GM12878 (cell line): ENCODE results near the gene PCP4L1. TPM values are rescaled to one million over a fixed set of nuclear protein-coding genes. Genes with fewer than 3 reads are reported as not detected.

Experiments
- ATAC-seq: fragments of 200-7000 bp; cut with Tn5 transposase; 3 replicates; pipeline ENCODE4 v1.9.1; 2020; ENCODE audit warnings: mild to moderate bottlenecking, moderate library complexity
- BruUV-seq: library from RNA; stranded (reverse); fragments of 400-500 nt; replicated peaks from 2 replicates; lab custom pipeline; 2021; lab: Mats Ljungman, UMichigan
- CTCF ChIA-PET: fragments of 300-600 bp; sonication (Branson Sonifier 250); formaldehyde crosslinking; extraction: SDS; loops from one replicate; lab custom pipeline; 2021; ENCODE audit warnings: inconsistent platforms; lab: Yijun Ruan, JAX
- POLR2A ChIA-PET: fragments of 350-600 bp; formaldehyde crosslinking; extraction: SDS; loops from one replicate; lab custom pipeline; 2021; ENCODE audit warnings: inconsistent platforms; lab: Charles Lee
- RAD21 ChIA-PET: fragments of 300-600 bp; sonication (Branson Sonifier 250); formaldehyde crosslinking; loops from one replicate; lab custom pipeline; 2023; ENCODE audit warnings: antibody characterized with exemption; ENCODE audit not compliant: unreplicated experiment; lab: Charles Lee
- SMC1A ChIA-PET: fragments of 300-600 bp; sonication (Branson Sonifier 250); formaldehyde crosslinking; loops from one replicate; lab custom pipeline; 2023; ENCODE audit not compliant: unreplicated experiment, uncharacterized antibody; lab: Charles Lee
- DNase-seq: peaks from one replicate; pipeline ENCODE4 v3.0.0-alpha.2; 2011; ENCODE audit warnings: low read depth, low spot score
- FAIRE-seq: peaks from 3 replicates; lab custom pipeline; 2011; peaks lifted over from hg19 to GRCh38; lab: Jason Lieb, UNC
- H2AFZ ChIP-seq: 2 replicates; pipeline ENCODE4 v1.6.0; 2011; ENCODE audit warnings: low read depth, low read length, control low read depth; ENCODE audit not compliant: control insufficient read depth
- H3K27ac ChIP-seq: 2 replicates; pipeline ENCODE4 v1.5.1; 2011; ENCODE audit warnings: control low read depth; ENCODE audit not compliant: control insufficient read depth, insufficient read depth
- H3K27me3 ChIP-seq, 2 experiments: replicated peaks in 1 of 2; 2 replicates each; pipeline versions ENCODE4 v1.6.0 to v1.6.1; 2011; ENCODE audit warnings: low read length in 1 of 2; ENCODE audit not compliant: control insufficient read depth in 2 of 2, insufficient read depth in 2 of 2
- H3K36me3 ChIP-seq, 2 experiments: 2 replicates each; pipeline ENCODE4 v1.5.1; 2011; ENCODE audit warnings: low read length in 1 of 2; ENCODE audit not compliant: control insufficient read depth in 2 of 2, insufficient read depth in 2 of 2
- H3K4me1 ChIP-seq: 2 replicates; pipeline ENCODE4 v1.6.1; 2011; ENCODE audit warnings: mild to moderate bottlenecking, low read length, moderate library complexity, mixed read lengths; ENCODE audit not compliant: control insufficient read depth, insufficient read depth
- H3K4me2 ChIP-seq: 2 replicates; pipeline ENCODE4 v1.6.0; 2011; ENCODE audit warnings: control low read depth; ENCODE audit not compliant: control insufficient read depth, insufficient read depth
- H3K4me3 ChIP-seq: fragments of 200-600 bp; sonication (generic); 2 replicates; pipeline ENCODE4 v1.5.1; 2016
- H3K79me2 ChIP-seq: 2 replicates; pipeline ENCODE4 v1.6.0; 2011; ENCODE audit warnings: low read length; ENCODE audit not compliant: control insufficient read depth, insufficient read depth
- H3K9ac ChIP-seq: 2 replicates; pipeline ENCODE4 v1.8.0; 2011; ENCODE audit warnings: low read length, control low read depth, mixed read lengths; ENCODE audit not compliant: control insufficient read depth, insufficient read depth
- H3K9me3 ChIP-seq: replicated peaks from 3 replicates; pipeline ENCODE4 v1.5.1; 2011; ENCODE audit warnings: mild to moderate bottlenecking, low read length; ENCODE audit not compliant: control insufficient read depth, insufficient read depth
- H4K20me1 ChIP-seq: 2 replicates; pipeline ENCODE4 v1.6.0; 2011; ENCODE audit not compliant: control insufficient read depth, insufficient read depth
- BMI1 ChIP-seq: fragments of 450-650 bp; IDR thresholded peaks from 2 replicates; pipeline ENCODE4 v1.6.1; 2016; ENCODE audit warnings: mild to moderate bottlenecking, moderate library complexity, borderline replicate concordance
- CHD4 ChIP-seq: fragments of 200-600 bp; sonication (generic); IDR thresholded peaks from 2 replicates; pipeline ENCODE4 v1.6.1; 2016; ENCODE audit warnings: mild to moderate bottlenecking
- CREB1 ChIP-seq: IDR thresholded peaks from 2 replicates; pipeline ENCODE4 v1.6.1; 2012; ENCODE audit warnings: low read depth, mild to moderate bottlenecking, inconsistent platforms
- EED ChIP-seq: sonication (generic); IDR thresholded peaks from 2 replicates; pipeline ENCODE4 v1.6.1; 2016; ENCODE audit warnings: antibody characterized with exemption, low read depth
- ETV6 ChIP-seq, 2 experiments: fragments of 450-650 bp in 1 of 2; IDR thresholded peaks in 1 of 2; conservative IDR thresholded peaks in 1 of 2; 2 replicates each; pipeline ENCODE4 v1.6.1; 2014; ENCODE audit warnings: antibody characterized with exemption in 1 of 2, borderline replicate concordance in 1 of 2, low read depth in 1 of 2, mild to moderate bottlenecking in 1 of 2, moderate library complexity in 1 of 2
- JUNB ChIP-seq: IDR thresholded peaks from 2 replicates; pipeline ENCODE4 v1.6.1; 2016; ENCODE audit warnings: antibody characterized with exemption, mild to moderate bottlenecking
- KLF5 ChIP-seq: fragments of 450-650 bp; IDR thresholded peaks from 2 replicates; pipeline ENCODE4 v1.6.1; 2014; ENCODE audit warnings: mild to moderate bottlenecking; ENCODE audit not compliant: partially characterized antibody
- MXI1 ChIP-seq: fragments of 150-350 bp; IDR thresholded peaks from 2 replicates; pipeline ENCODE4 v1.6.1; 2011; ENCODE audit warnings: low read depth, mild to moderate bottlenecking, inconsistent platforms, low read length, improper control_type of control experiment
- POLR2AphosphoS2 ChIP-seq: IDR thresholded peaks from 2 replicates; pipeline ENCODE4 v1.6.1; 2011; ENCODE audit warnings: low read depth, mild to moderate bottlenecking, low read length, improper control_type of control experiment, moderate library complexity
- SMAD1 ChIP-seq: fragments of 450-650 bp; IDR thresholded peaks from 2 replicates; pipeline ENCODE4 v1.6.1; 2018; ENCODE audit warnings: mild to moderate bottlenecking, low read depth; ENCODE audit not compliant: partially characterized antibody
- SMC3 ChIP-seq: IDR thresholded peaks from 2 replicates; pipeline ENCODE4 v1.6.1; 2011; ENCODE audit warnings: low read length, improper control_type of control experiment, borderline replicate concordance
- SREBF1 ChIP-seq: IDR thresholded peaks from 2 replicates; pipeline ENCODE4 v1.6.1; 2012; ENCODE audit warnings: mild to moderate bottlenecking, low read length
- ZBTB11 ChIP-seq: fragments of 450-650 bp; formaldehyde crosslinking; IDR thresholded peaks from 2 replicates; pipeline ENCODE4 v1.5.0; 2022; ENCODE audit warnings: mild to moderate bottlenecking, missing genetic modification characterization
- ZSCAN29 ChIP-seq: fragments of 450-650 bp; IDR thresholded peaks from 2 replicates; pipeline ENCODE4 v1.6.1; 2017; ENCODE audit warnings: mild to moderate bottlenecking, moderate library complexity
- WGBS: methylation state at CpG from one replicate; pipeline ENCODE4 v1.1.6; 2016; ENCODE audit warnings: low lambda C conversion rate; ENCODE audit not compliant: insufficient replicate concordance, insufficient coverage; ENCODE audit errors: missing lambda C conversion rate; 5-methylcytosine and 5-hydroxymethylcytosine counted together
- in situ Hi-C: fragments of 300-500 bp; cut with MboI; formaldehyde crosslinking; loops from 9 replicates; pipeline ENCODE4 v1.14.3; 2018; ENCODE audit warnings: mixed read lengths
- intact Hi-C: fragments of 100-400 bp; cut with micrococcal nuclease; formaldehyde crosslinking; loops from one replicate; pipeline ENCODE4 v1.14.2; 2022; ENCODE audit not compliant: unreplicated experiment
- polyA plus RNA-seq, 11 experiments: library from polyadenylated mRNA; depleted of rRNA in 4 of 11; unstranded in 6 of 11; stranded (reverse) in 5 of 11; fragments of >200 nt; fragmentation: Nextera tagmentation in 4 of 11; fragmentation: Illumina TruSeq in 1 of 11; extraction: Ambion mirVana in 4 of 11; extraction: Trizol in 1 of 11; gene quantifications; 1 replicate in 1 of 11; 2 replicates in 10 of 11; pipeline versions ENCODE4 v1.2.1 to v1.2.3, GENCODE V29; 2011 to 2016; ENCODE audit warnings: inconsistent platforms in 2 of 11, missing spikeins in 2 of 11, low read depth in 1 of 11
- total RNA-seq, 4 experiments: library from RNA; depleted of rRNA in 3 of 4; stranded (reverse); fragments of >200 nt in 3 of 4; fragmentation: Illumina TruSeq in 1 of 4; extraction: Trizol in 1 of 4; gene quantifications; 2 replicates each; pipeline versions ENCODE4 v1.2.1 to v1.2.3, GENCODE V29; 2013 to 2021

PCP4L1 gene
- total and polyA plus RNA-seq, 10 of the 15 experiments (the other 5 are each of a cell fraction or from before 2014, with no cell fraction given): 1.0 to 5.2 (median 2.8) TPM

GRCh38 chr1:161233102-161233501, 25.4 kb upstream of the PCP4L1 start:
- H3K36me3 ChIP-seq: peaks cover 3 to 4% of the 10 kb centered on the region in 2 experiments; a peak in 2 of 4 replicates
- ATAC-seq (no peak), FAIRE-seq (no peak), DNase-seq (no peak)
- H3K79me2 ChIP-seq: no peaks in the 10 kb centered on the region
- H3K9ac ChIP-seq: no peak overlapping the region
- H2AFZ ChIP-seq: no peak overlapping the region
- no peak overlapping the region for H3K4me3 ChIP-seq
- SMC1A ChIA-PET: no interaction called here
- no peak overlapping the region for H3K4me2 ChIP-seq
- intact Hi-C loops (no loop called here), in situ Hi-C loops (no loop called here)
- RAD21 ChIA-PET: no interaction called here
- no TSS peak for BruUV-seq
- no peaks in the 10 kb centered on the region for H3K9me3 ChIP-seq
- CTCF ChIA-PET: interaction anchor here (1.2 to 4.3 kb wide), 3 partner anchors 58 to 149 kb away, joined by 4 to 37 read pairs (median 11); no protein-coding TSS in a partner anchor
- WGBS: 82% methylated on average over 9 of the region's 9 CpGs
- POLR2A ChIA-PET: no interaction called here
- H4K20me1 ChIP-seq: no peaks in the 10 kb centered on the region
- TF ChIP-seq KLF5 (no peak), SMAD1 (no peak), MXI1 (no peak), BMI1 (no peak), POLR2AphosphoS2 (no peak)
- no peaks in the 10 kb centered on the region for H3K27me3 ChIP-seq
- H3K27ac ChIP-seq: no peak overlapping the region
- no peaks in the 10 kb centered on the region for H3K4me1 ChIP-seq

- Histone ChIP-seq H2AFZ (no peak overlapping the region), H3K4me3 (no peak overlapping the region), H3K9ac (no peak overlapping the region), H3K4me2 (no peak overlapping the region), H3K27me3 (no peaks in the 10 kb centered on the region), H3K36me3 (no peaks in the 10 kb centered on the region), H3K4me1 (no peaks in the 10 kb centered on the region), H3K27ac (no peak overlapping the region), H3K79me2 (no peaks in the 10 kb centered on the region), H4K20me1 (no peaks in the 10 kb centered on the region), H3K9me3 (no peaks in the 10 kb centered on the region)
- ATAC-seq (no peak), FAIRE-seq (no peak), DNase-seq (no peak)
- intact Hi-C loops: no loop called here
- no TSS peak for BruUV-seq
- ChIA-PET RAD21 (interaction anchor here (1.0 kb wide), 1 partner anchor 138 kb away, joined by 3 read pairs; no protein-coding TSS in a partner anchor), POLR2A (interaction anchor here (1.0 kb wide), 1 partner anchor 40 kb away, joined by 3 read pairs; no protein-coding TSS in a partner anchor), CTCF (interaction anchor here (0.8 to 2.9 kb wide), 4 partner anchors 9 to 146 kb away, joined by 3 to 10 read pairs (median 6); partner anchors contain the start of gene TOMM40L), SMC1A (interaction anchor here (0.6 to 1.8 kb wide), 8 partner anchors 9 to 923 kb away, joined by 3 to 7 read pairs (median 3); partner anchors contain the start of gene TOMM40L)
- 66% methylated on average over 5 of the region's 5 CpGs for WGBS
- in situ Hi-C loops: no loop called here
- TF ChIP-seq ZSCAN29 (no peak), CREB1 (no peak), EED (no peak), ZBTB11 (CRISPR knock-in tag) (no peak), JUNB (no peak), ETV6 (conservative IDR thresholded peaks at IDR 0.05 in 1 of 2, IDR thresholded peaks at IDR 0.05 in 1 of 2; ENCODE audit: borderline replicate concordance in 1 of 2, low read depth in 1 of 2) (no peak), CHD4 (no peak), SREBF1 (no peak), SMC3 (no peak)
Observed at GRCh38 chr1:161235957-161236775, 22.4 kb upstream of the PCP4L1 start.
